KMS-11 (cell line): Measurements from ENCODE around the gene IQUB.
"Not testable (repeated sequence)": the region's sequence is repeated elsewhere in the genome, so short reads cannot be mapped to it uniquely, and the experiment has no call there.

Experiments used
- H2AFZ ChIP-seq: fragments of 200-600 bp; sonication (generic); 2 replicates; pipeline ENCODE4 v1.6.1; 2016; ENCODE audit warnings: antibody characterized with exemption, mixed run types, low read depth
- H3K27ac ChIP-seq: fragments of 200-600 bp; sonication (generic); 2 replicates; pipeline ENCODE4 v1.6.1; 2016; ENCODE audit warnings: mild to moderate bottlenecking, mixed run types
- H3K27me3 ChIP-seq: fragments of 200-600 bp; sonication (generic); 2 replicates; pipeline ENCODE4 v1.6.1; 2017; ENCODE audit warnings: mild to moderate bottlenecking, low read depth, mixed run types, moderate library complexity; ENCODE audit not compliant: insufficient read depth
- H3K36me3 ChIP-seq: fragments of 200-600 bp; sonication (generic); 2 replicates; pipeline ENCODE4 v1.6.1; 2017; ENCODE audit warnings: mild to moderate bottlenecking, mixed run types; ENCODE audit not compliant: insufficient read depth
- H3K4me1 ChIP-seq: fragments of 200-600 bp; sonication (generic); 2 replicates; pipeline ENCODE4 v1.6.1; 2016; ENCODE audit warnings: mild to moderate bottlenecking, low read depth, mixed run types; ENCODE audit not compliant: poor library complexity, severe bottlenecking
- H3K4me2 ChIP-seq: fragments of 200-600 bp; sonication (generic); 2 replicates; pipeline ENCODE4 v1.7.0; 2016; ENCODE audit warnings: mild to moderate bottlenecking, mixed run types
- H3K4me3 ChIP-seq: fragments of 200-600 bp; sonication (generic); IDR thresholded peaks from 2 replicates; pipeline ENCODE4 v1.6.1; 2017; ENCODE audit warnings: low read depth, low read length, mixed read lengths; ENCODE audit not compliant: insufficient read depth
- H3K79me2 ChIP-seq: fragments of 200-600 bp; sonication (generic); 2 replicates; pipeline ENCODE4 v1.6.1; 2016; ENCODE audit warnings: low read depth, mixed run types; ENCODE audit not compliant: insufficient read depth
- H3K9ac ChIP-seq: fragments of 200-600 bp; sonication (generic); 2 replicates; pipeline ENCODE4 v1.6.1; 2016; ENCODE audit warnings: mild to moderate bottlenecking, mixed run types
- H4K20me1 ChIP-seq: fragments of 200-600 bp; sonication (generic); 2 replicates; pipeline ENCODE4 v1.6.1; 2016; ENCODE audit warnings: mild to moderate bottlenecking, mixed run types; ENCODE audit not compliant: insufficient read depth
- TF ChIP-seq, protein P1 (sequence below): fragments of 200-600 bp; sonication (generic); conservative IDR thresholded peaks from 2 replicates; pipeline ENCODE4 v1.6.1; 2017; ENCODE audit warnings: low read depth, mild to moderate bottlenecking, antibody characterized with exemption, low read length, moderate library complexity, mixed read lengths

Gene IQUB

GRCh38 chr7:123553159-123553558, 18.8 kb upstream of the IQUB start:
- H3K4me2 ChIP-seq, result no peak overlapping the region
- no peak overlapping the region for H3K4me3 ChIP-seq
- peaks cover 42% of the 10 kb centered on the region for H3K79me2 ChIP-seq
- no peaks in the 10 kb centered on the region for H4K20me1 ChIP-seq
- H3K9ac ChIP-seq, result no peak overlapping the region
- H3K36me3 ChIP-seq, result no peaks in the 10 kb centered on the region; the same call in 1 of the 2 replicates
- peaks cover 23% of the 10 kb centered on the region for H3K4me1 ChIP-seq
- H3K27me3 ChIP-seq, result no peaks in the 10 kb centered on the region
- TF ChIP-seq, protein P1, sequence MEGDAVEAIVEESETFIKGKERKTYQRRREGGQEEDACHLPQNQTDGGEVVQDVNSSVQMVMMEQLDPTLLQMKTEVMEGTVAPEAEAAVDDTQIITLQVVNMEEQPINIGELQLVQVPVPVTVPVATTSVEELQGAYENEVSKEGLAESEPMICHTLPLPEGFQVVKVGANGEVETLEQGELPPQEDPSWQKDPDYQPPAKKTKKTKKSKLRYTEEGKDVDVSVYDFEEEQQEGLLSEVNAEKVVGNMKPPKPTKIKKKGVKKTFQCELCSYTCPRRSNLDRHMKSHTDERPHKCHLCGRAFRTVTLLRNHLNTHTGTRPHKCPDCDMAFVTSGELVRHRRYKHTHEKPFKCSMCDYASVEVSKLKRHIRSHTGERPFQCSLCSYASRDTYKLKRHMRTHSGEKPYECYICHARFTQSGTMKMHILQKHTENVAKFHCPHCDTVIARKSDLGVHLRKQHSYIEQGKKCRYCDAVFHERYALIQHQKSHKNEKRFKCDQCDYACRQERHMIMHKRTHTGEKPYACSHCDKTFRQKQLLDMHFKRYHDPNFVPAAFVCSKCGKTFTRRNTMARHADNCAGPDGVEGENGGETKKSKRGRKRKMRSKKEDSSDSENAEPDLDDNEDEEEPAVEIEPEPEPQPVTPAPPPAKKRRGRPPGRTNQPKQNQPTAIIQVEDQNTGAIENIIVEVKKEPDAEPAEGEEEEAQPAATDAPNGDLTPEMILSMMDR, result no peak
- H2AFZ ChIP-seq, result no peak overlapping the region
- H3K27ac ChIP-seq, result no peak overlapping the region

DNA sequence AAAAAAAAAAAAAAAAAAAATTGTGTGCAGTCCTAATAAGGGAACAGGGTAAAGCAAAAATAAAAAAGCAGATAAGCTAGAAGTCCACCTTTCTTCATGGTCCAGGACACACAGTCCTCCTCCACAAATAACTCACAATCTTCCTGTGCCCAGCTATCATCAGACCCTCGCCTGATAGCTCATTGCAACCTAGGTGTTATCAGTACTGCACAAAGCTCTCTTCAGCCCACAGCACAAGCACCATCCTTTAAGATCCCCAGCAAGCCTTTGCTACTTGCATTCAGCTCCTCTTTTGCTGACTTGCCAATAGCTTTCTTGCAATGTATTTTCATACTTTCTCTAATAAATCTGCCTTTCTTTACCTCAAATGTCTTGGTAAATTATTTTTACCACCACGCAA, 18.2 kb upstream of the IQUB start:
- Histone ChIP-seq H3K4me1 (peaks cover 22% of the 10 kb centered on the region), H3K36me3 (no peaks in the 10 kb centered on the region; the same call in 1 of the 2 replicates), H3K79me2 (peaks cover 42% of the 10 kb centered on the region), H3K9ac (no peak overlapping the region), H3K27me3 (no peaks in the 10 kb centered on the region), H3K4me3 (no peak overlapping the region), H2AFZ (no peak overlapping the region), H3K4me2 (no peak overlapping the region), H4K20me1 (no peaks in the 10 kb centered on the region), H3K27ac (no peak overlapping the region)
- TF ChIP-seq, protein P1, result no peak

DNA sequence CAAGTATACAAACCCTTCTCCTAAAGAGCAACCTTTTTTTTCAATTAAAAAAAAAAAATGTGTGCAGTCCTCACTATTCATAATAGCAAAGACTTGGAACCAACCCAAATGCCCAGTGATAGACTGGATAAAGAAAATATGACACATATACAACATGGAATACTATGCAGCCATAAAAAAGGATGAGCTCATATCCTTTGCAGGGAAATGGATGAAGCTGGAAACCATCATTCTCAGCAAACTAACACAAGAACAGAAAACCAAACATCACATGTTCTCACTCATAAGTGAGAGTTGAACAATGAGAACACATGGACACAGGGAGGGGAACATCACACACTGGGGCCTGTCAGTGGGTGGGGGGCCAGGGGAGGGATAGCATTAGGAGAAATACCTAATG, 17.7 kb upstream of the IQUB start:
- not testable (repeated sequence) for H3K4me3 ChIP-seq, H3K9ac ChIP-seq, H3K36me3 ChIP-seq, H4K20me1 ChIP-seq, H3K4me2 ChIP-seq, H3K27me3 ChIP-seq, H3K27ac ChIP-seq, H2AFZ ChIP-seq
- Histone ChIP-seq H3K4me1 (peaks cover 25% of the 10 kb centered on the region), H3K79me2 (peaks cover 38% of the 10 kb centered on the region)

DNA sequence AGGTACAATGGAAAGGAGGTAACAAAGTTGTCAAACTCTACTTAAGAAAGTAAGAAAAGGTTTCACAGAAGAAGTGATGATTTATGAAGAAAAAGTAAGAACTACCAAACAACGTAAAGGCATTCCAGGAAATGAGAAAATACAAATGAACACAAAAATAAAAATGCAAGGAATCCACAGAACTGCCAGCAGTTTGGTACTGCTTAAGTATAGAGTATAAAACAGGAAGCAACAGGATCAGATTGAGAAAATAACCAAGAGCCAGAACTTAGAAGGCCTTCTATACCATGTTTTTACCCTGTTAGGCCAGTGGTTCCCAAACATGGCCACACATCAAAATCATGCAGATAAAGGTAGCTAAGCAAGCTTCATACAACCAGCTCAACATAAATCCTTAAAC, 14.0 kb upstream of the IQUB start:
- no peaks in the 10 kb centered on the region for H3K27me3 ChIP-seq

DNA sequence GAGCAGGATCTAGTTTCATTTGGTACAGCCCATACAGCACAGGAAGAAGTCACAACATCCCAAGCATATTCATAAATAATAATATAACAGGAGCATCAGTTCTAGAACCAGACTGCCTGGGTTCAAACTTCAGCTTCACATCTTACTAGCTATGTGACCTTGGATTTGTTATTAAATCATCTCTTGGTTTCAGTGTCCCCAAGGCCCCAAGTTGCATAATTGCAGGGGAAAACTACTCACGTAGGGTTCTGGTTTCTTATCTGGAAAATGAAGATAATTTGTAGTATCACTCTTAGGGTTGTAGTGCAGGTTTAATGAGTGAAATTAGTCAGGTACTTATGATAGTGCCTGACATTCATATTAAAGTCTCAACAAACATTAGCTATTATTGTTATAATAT, 5.5 kb upstream of the IQUB start:
- H3K27me3 ChIP-seq, result no peaks in the 10 kb centered on the region

More for the DNA sequence above, 14.0 kb upstream of the IQUB start:
- no peaks in the 10 kb centered on the region for H4K20me1 ChIP-seq
- H3K27ac ChIP-seq, result no peak overlapping the region
- H3K4me3 ChIP-seq, result no peak overlapping the region
- H3K4me1 ChIP-seq, result peaks cover 4% of the 10 kb centered on the region
- H2AFZ ChIP-seq, result no peak overlapping the region
- TF ChIP-seq, protein P1, result no peak
- H3K79me2 ChIP-seq, result peaks cover 7% of the 10 kb centered on the region; the same call in 1 of the 2 replicates
- no peaks in the 10 kb centered on the region for H3K36me3 ChIP-seq
- H3K4me2 ChIP-seq, result no peak overlapping the region
- no peak overlapping the region for H3K9ac ChIP-seq

More for the DNA sequence above, 5.5 kb upstream of the IQUB start:
- Histone ChIP-seq H3K36me3 (no peaks in the 10 kb centered on the region), H4K20me1 (no peaks in the 10 kb centered on the region), H3K4me1 (peaks cover 6% of the 10 kb centered on the region), H3K9ac (no peak overlapping the region), H3K79me2 (no peaks in the 10 kb centered on the region), H3K4me2 (no peak overlapping the region), H3K27ac (no peak overlapping the region), H3K4me3 (no peak overlapping the region), H2AFZ (no peak overlapping the region)
- TF ChIP-seq, protein P1, result no peak
